MCF 10A (cell line): Measurements from ENCODE around the gene KLHDC9. TPM values are rescaled to one million over a fixed set of nuclear protein-coding genes. Genes with fewer than 3 reads are reported as not detected.

ENCODE experiments used
- BruUV-seq: library from RNA; stranded (reverse); fragments of 400-500 nt; replicated peaks from 2 replicates; lab custom pipeline; 2021; lab: Mats Ljungman, UMichigan
- CTCF ChIA-PET: fragments of 300-600 bp; sonication (Branson Sonifier 250); formaldehyde crosslinking; extraction: SDS; loops from one replicate; lab custom pipeline; 2021; ENCODE audit warnings: antibody characterized with exemption, inconsistent platforms; lab: Yijun Ruan, JAX
- POLR2A ChIA-PET: fragments of 300-600, 350-650 bp; sonication (Branson Sonifier 250); formaldehyde crosslinking; extraction: SDS; loops from one replicate; lab custom pipeline; 2020; ENCODE audit warnings: antibody characterized with exemption, inconsistent platforms; lab: Yijun Ruan, JAX
- DNase-seq: peaks from one replicate; pipeline ENCODE4 v3.0.0-alpha.2; 2018; ENCODE audit not compliant: unreplicated experiment
- H3K27ac Mint-ChIP-seq: one replicate; pipeline ENCODE4 v1.8.0; 2022; ENCODE audit warnings: mild to moderate bottlenecking, low read depth, mixed read lengths; ENCODE audit not compliant: unreplicated experiment
- H3K27me3 Mint-ChIP-seq: one replicate; pipeline ENCODE4 v1.8.0; 2022; ENCODE audit warnings: mixed read lengths; ENCODE audit not compliant: insufficient read depth, unreplicated experiment
- H3K36me3 Mint-ChIP-seq: one replicate; pipeline ENCODE4 v1.8.0; 2022; ENCODE audit warnings: mild to moderate bottlenecking, moderate library complexity, mixed read lengths; ENCODE audit not compliant: insufficient read depth, unreplicated experiment
- H3K4me1 Mint-ChIP-seq: one replicate; pipeline ENCODE4 v1.8.0; 2022; ENCODE audit warnings: mixed read lengths; ENCODE audit not compliant: insufficient read depth, unreplicated experiment
- H3K4me3 Mint-ChIP-seq: one replicate; pipeline ENCODE4 v1.8.0; 2022; ENCODE audit warnings: mild to moderate bottlenecking, moderate library complexity, mixed read lengths; ENCODE audit not compliant: unreplicated experiment
- H3K9me3 Mint-ChIP-seq: one replicate; pipeline ENCODE4 v1.8.0; 2022; ENCODE audit warnings: mixed read lengths; ENCODE audit not compliant: unreplicated experiment
- intact Hi-C: fragments of 100-400 bp; cut with micrococcal nuclease; formaldehyde crosslinking; loops from 2 replicates; pipeline ENCODE4 v1.14.1; 2022
- total RNA-seq: library from RNA; stranded (reverse); gene quantifications from 2 replicates; pipeline ENCODE4 v1.2.3, GENCODE V29; 2022
- TF ChIP-seq, protein P1 (sequence below): fragments of 200-600 bp; IDR thresholded peaks from one replicate; pipeline ENCODE4 v1.8.0; 2022; ENCODE audit warnings: antibody characterized with exemption, mild to moderate bottlenecking; ENCODE audit not compliant: unreplicated experiment

KLHDC9 gene
- total RNA-seq, 1 experiment from 2014 or later: not detected

DNA sequence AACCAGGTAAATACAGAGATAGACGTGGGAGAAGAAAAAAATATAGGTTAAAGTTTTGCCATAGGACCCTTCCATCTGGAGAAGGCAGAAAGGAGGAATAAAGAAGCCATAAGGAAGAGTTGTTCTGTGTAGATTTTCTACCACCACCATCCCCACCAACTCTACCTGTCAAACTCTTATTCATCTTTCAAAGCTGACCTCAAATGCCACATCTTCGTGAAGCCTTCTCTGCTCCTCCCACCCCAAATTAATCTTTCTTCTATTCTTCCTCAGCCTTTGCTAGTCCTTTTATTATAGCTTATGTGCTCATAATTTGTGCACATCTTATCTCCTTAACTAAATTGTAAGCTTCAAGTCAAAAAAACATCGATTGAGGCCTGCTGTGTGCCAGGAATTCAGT lies 7.5 kb upstream of the KLHDC9 start:
- no peaks in the 10 kb centered on the region for H3K9me3 Mint-ChIP-seq
- no peak overlapping the region for H3K27ac Mint-ChIP-seq
- H3K27me3 Mint-ChIP-seq: no peaks in the 10 kb centered on the region
- ChIA-PET CTCF (interaction anchor here (1.4 kb wide), 1 partner anchor 93 kb away, joined by 5 read pairs; no protein-coding TSS in a partner anchor), POLR2A (no interaction called here)
- intact Hi-C loops: no loop called here
- peaks cover 42% of the 10 kb centered on the region for H3K4me1 Mint-ChIP-seq
- TF ChIP-seq, protein P1, sequence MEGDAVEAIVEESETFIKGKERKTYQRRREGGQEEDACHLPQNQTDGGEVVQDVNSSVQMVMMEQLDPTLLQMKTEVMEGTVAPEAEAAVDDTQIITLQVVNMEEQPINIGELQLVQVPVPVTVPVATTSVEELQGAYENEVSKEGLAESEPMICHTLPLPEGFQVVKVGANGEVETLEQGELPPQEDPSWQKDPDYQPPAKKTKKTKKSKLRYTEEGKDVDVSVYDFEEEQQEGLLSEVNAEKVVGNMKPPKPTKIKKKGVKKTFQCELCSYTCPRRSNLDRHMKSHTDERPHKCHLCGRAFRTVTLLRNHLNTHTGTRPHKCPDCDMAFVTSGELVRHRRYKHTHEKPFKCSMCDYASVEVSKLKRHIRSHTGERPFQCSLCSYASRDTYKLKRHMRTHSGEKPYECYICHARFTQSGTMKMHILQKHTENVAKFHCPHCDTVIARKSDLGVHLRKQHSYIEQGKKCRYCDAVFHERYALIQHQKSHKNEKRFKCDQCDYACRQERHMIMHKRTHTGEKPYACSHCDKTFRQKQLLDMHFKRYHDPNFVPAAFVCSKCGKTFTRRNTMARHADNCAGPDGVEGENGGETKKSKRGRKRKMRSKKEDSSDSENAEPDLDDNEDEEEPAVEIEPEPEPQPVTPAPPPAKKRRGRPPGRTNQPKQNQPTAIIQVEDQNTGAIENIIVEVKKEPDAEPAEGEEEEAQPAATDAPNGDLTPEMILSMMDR: no peak
- peaks cover 6% of the 10 kb centered on the region for H3K36me3 Mint-ChIP-seq
- no peak for DNase-seq
- no peak overlapping the region for H3K4me3 Mint-ChIP-seq
- BruUV-seq: no TSS peak

DNA sequence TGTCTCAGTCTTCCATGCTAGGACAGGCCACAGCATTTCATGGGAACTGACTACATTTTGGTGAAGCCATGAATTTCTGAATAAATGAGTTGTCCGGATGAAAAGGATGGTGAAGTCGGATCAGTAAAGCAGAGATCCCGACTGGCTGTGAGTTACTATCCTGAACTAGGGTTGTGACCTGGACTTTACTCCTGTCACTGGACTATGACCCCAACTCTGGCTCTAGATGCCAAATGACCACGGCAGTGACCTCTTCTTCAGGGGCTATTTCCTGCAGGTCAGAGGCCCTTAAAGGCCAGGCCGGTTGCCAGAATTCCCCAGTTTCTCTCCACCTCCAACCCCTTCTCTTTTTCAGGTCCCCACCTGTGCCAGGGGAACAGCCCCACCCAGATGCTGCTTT lies 7.1 kb upstream of the KLHDC9 start:
- H3K27me3 Mint-ChIP-seq: no peaks in the 10 kb centered on the region
- peaks cover 6% of the 10 kb centered on the region for H3K36me3 Mint-ChIP-seq
- H3K4me3 Mint-ChIP-seq: no peak overlapping the region
- peaks cover 41% of the 10 kb centered on the region for H3K4me1 Mint-ChIP-seq
- POLR2A ChIA-PET: interaction anchor here (1.0 kb wide), 1 partner anchor 75 kb away, joined by 4 read pairs; the partner anchor contains the start of gene PPOX
- no peak for DNase-seq
- BruUV-seq: no TSS peak
- no peak overlapping the region for H3K27ac Mint-ChIP-seq
- CTCF ChIA-PET: no interaction called here
- no peaks in the 10 kb centered on the region for H3K9me3 Mint-ChIP-seq
- intact Hi-C loops: no loop called here
- TF ChIP-seq, protein P1: no peak

DNA sequence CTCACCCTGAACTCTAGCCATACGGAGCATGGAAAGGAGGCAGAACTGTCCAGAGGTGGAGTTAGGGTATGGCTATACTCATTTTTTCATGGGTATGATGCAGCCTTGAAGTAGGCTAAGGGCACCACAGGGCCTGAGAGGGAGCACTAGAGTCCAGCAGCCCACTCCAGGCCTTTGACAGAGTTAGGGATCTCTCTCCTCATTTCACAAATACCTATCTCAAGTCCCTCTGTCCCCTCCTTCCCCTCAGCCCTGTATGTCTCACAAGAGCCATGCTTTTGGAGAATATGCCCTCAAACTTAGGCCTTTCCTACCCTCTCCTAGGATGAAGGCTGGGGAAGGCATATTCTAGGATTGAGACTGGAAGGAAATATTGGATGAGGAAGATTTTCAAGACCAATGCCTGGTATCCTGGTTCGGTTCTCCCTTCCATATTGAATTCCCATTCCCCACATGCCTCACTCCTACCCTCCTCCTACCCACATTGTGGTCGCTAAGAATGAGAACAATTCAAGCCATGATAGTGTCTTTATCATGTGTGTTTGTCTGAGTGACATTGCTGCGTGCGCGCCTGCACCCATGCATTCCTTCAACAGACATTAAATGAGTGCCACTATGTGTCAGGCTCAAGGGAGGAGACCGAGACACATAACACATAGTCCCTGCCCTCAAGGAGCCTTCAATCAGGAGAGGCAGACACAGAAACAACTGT lies 6.2 kb upstream of the KLHDC9 start:
- no peak overlapping the region for H3K27ac Mint-ChIP-seq
- CTCF ChIA-PET: interaction anchor here (1.3 to 10.3 kb wide), 2 partner anchors 21 to 32 kb away, joined by 5 to 331 read pairs; partner anchors contain the start of gene ARHGAP30

DNA sequence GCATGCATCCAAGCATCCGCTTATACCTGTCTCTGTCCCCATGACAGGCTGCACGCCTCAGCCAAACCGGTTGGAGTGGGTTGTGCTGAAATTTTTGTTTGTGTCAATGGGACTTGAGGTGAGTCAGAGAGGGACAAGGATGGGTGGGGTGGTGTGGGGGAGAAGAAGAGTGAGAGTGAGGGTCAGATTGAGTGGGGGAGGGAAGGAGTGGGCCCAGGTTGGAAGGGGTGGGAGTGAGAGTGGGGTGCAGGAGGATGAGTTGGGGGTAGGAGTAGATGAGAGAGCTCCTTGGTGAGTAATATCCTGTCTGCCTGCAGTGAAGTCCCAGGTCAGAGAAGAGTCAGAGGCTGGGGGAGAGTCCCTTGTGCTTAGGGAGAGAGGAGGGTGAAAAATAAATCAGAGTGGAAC lies 5.5 kb upstream of the KLHDC9 start:
- peak; percentile 59 for DNase-seq
- ChIA-PET CTCF (interaction anchor here (0.6 to 10.3 kb wide), 7 partner anchors 12 to 442 kb away, joined by 3 to 331 read pairs (median 3); partner anchors contain the start of gene ARHGAP30), POLR2A (interaction anchor here (0.7 to 1.2 kb wide), 2 partner anchors 19 to 858 kb away, joined by 3 read pairs; no protein-coding TSS in a partner anchor)
- TF ChIP-seq, protein P1: no peak
- intact Hi-C loops: no loop called here
- H3K4me1 Mint-ChIP-seq: peaks cover 49% of the 10 kb centered on the region
- BruUV-seq: no TSS peak
- no peak overlapping the region for H3K4me3 Mint-ChIP-seq
- no peaks in the 10 kb centered on the region for H3K27me3 Mint-ChIP-seq
- H3K36me3 Mint-ChIP-seq: peaks cover 5% of the 10 kb centered on the region
- H3K27ac Mint-ChIP-seq: no peak overlapping the region
- H3K9me3 Mint-ChIP-seq: no peaks in the 10 kb centered on the region

More for the DNA sequence above, 6.2 kb upstream of the KLHDC9 start:
- H3K4me3 Mint-ChIP-seq: no peak overlapping the region
- H3K36me3 Mint-ChIP-seq: no peaks in the 10 kb centered on the region
- H3K9me3 Mint-ChIP-seq: no peaks in the 10 kb centered on the region
- BruUV-seq: no TSS peak
- DNase-seq: no peak
- TF ChIP-seq, protein P1: no peak
- intact Hi-C loops: no loop called here
- POLR2A ChIA-PET: interaction anchor here (1.0 to 1.2 kb wide), 2 partner anchors 18 to 74 kb away, joined by 3 to 4 read pairs; partner anchors contain the start of gene PPOX
- H3K27me3 Mint-ChIP-seq: no peaks in the 10 kb centered on the region
- peaks cover 42% of the 10 kb centered on the region for H3K4me1 Mint-ChIP-seq
